ENCODE data around the gene STAG3. TPM values are rescaled to one million over a fixed set of nuclear protein-coding genes. Genes with fewer than 3 reads are reported as not detected.
"Not testable (repeated sequence)": the region's sequence is repeated elsewhere in the genome, so short reads cannot be mapped to it uniquely, and the experiment has no call there.

Gene STAG3
- total and polyA plus RNA-seq, 10 of the 15 experiments (the other 5 are each of a cell fraction or from before 2014, with no cell fraction given): 73.0 to 306 (median 120) TPM

GRCh38 chr7:100176096-100177044 lies 1.3 kb upstream of the STAG3 start (continued):
- no peak for TF ChIP-seq LARP7 (IDR thresholded peaks at IDR 0.05)
- no peak for TF ChIP-seq NKRF (conservative IDR thresholded peaks at IDR 0.05)
- TF ChIP-seq IKZF2 (IDR thresholded peaks at IDR 0.05): no peak
- no peak for TF ChIP-seq PAX8 (IDR thresholded peaks at IDR 0.05)
- TF ChIP-seq NFYA (IDR thresholded peaks at IDR 0.05; ENCODE audit: borderline replicate concordance, low read depth, low read length): no peak
- no peak for TF ChIP-seq HDAC2 (IDR thresholded peaks at IDR 0.05)
- TF ChIP-seq RUNX3 (IDR thresholded peaks at IDR 0.05; ENCODE audit: low read length): no peak
- TF ChIP-seq, protein P1, sequence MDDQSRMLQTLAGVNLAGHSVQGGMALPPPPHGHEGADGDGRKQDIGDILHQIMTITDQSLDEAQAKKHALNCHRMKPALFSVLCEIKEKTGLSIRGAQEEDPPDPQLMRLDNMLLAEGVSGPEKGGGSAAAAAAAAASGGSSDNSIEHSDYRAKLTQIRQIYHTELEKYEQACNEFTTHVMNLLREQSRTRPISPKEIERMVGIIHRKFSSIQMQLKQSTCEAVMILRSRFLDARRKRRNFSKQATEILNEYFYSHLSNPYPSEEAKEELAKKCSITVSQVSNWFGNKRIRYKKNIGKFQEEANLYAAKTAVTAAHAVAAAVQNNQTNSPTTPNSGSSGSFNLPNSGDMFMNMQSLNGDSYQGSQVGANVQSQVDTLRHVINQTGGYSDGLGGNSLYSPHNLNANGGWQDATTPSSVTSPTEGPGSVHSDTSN (IDR thresholded peaks at IDR 0.05; ENCODE audit: insufficient replicate concordance, low read depth, low read length): no peak
- TF ChIP-seq MYC (IDR thresholded peaks at IDR 0.05; ENCODE audit: insufficient read depth, insufficient read length, insufficient replicate concordance, low read length, severe bottlenecking): no peak
- TF ChIP-seq MXI1 (IDR thresholded peaks at IDR 0.05; ENCODE audit: low read depth, low read length): no peak
- TF ChIP-seq TCF3 (IDR thresholded peaks at IDR 0.05; ENCODE audit: borderline replicate concordance, insufficient read depth, low read depth, low read length): no peak

GRCh38 chr7:100180084-100180483 lies 2.4 kb downstream of the STAG3 start:
- H3K4me1 ChIP-seq (ENCODE audit: control insufficient read depth, insufficient read depth, low read length); H3K9ac ChIP-seq (ENCODE audit: control insufficient read depth, insufficient read depth, low read length); ATAC-seq; H3K4me3 ChIP-seq; DNase-seq (ENCODE audit: low read depth, low spot score); H3K27me3 ChIP-seq (replicated peaks in 1 of 2; ENCODE audit: control insufficient read depth in 2 of 2, insufficient read depth in 2 of 2, low read length in 1 of 2); BruUV-seq (replicated peaks); H3K9me3 ChIP-seq (replicated peaks; ENCODE audit: control insufficient read depth, insufficient read depth, low read length); H3K4me2 ChIP-seq (ENCODE audit: control insufficient read depth, insufficient read depth); in situ Hi-C loops (cut with MboI); FAIRE-seq; H3K79me2 ChIP-seq (ENCODE audit: control insufficient read depth, insufficient read depth, low read length); H2AFZ ChIP-seq (ENCODE audit: control insufficient read depth, low read depth, low read length); H3K36me3 ChIP-seq (ENCODE audit: control insufficient read depth in 2 of 2, insufficient read depth in 2 of 2, low read length in 1 of 2); H3K27ac ChIP-seq (ENCODE audit: control insufficient read depth, insufficient read depth); H4K20me1 ChIP-seq (ENCODE audit: control insufficient read depth, insufficient read depth); intact Hi-C loops (cut with micrococcal nuclease; ENCODE audit: unreplicated experiment): not testable (repeated sequence)
- ChIA-PET RAD21 (ENCODE audit: unreplicated experiment) (interaction anchor here (1.3 to 1.7 kb wide), 2 partner anchors 10 to 46 kb away, joined by 3 to 8 read pairs; no protein-coding TSS in a partner anchor), POLR2A (interaction anchor here (0.7 to 1.7 kb wide), 4 partner anchors 9 to 502 kb away, joined by 3 to 7 read pairs (median 4); no protein-coding TSS in a partner anchor), SMC1A (ENCODE audit: uncharacterized antibody, unreplicated experiment) (interaction anchor here (0.6 to 2.4 kb wide), 7 partner anchors 9 to 162 kb away, joined by 3 to 12 read pairs (median 3); partner anchors contain the start of genes GAL3ST4 and LAMTOR4), CTCF (interaction anchor here (0.7 to 4.3 kb wide), 4 partner anchors 9 to 47 kb away, joined by 3 to 36 read pairs (median 4); no protein-coding TSS in a partner anchor)
- 93% methylated on average over 3 of the region's 3 CpGs for WGBS (ENCODE audit: insufficient coverage, insufficient replicate concordance, low lambda C conversion rate, missing lambda C conversion rate)

- H2AFZ ChIP-seq (ENCODE audit: control insufficient read depth, low read depth, low read length); H3K36me3 ChIP-seq (ENCODE audit: control insufficient read depth in 2 of 2, insufficient read depth in 2 of 2, low read length in 1 of 2); RAD21 ChIA-PET (ENCODE audit: unreplicated experiment); ATAC-seq; DNase-seq (ENCODE audit: low read depth, low spot score); FAIRE-seq; H3K79me2 ChIP-seq (ENCODE audit: control insufficient read depth, insufficient read depth, low read length); H3K4me2 ChIP-seq (ENCODE audit: control insufficient read depth, insufficient read depth); H4K20me1 ChIP-seq (ENCODE audit: control insufficient read depth, insufficient read depth); H3K9ac ChIP-seq (ENCODE audit: control insufficient read depth, insufficient read depth, low read length); intact Hi-C loops (cut with micrococcal nuclease; ENCODE audit: unreplicated experiment); H3K4me3 ChIP-seq; H3K4me1 ChIP-seq (ENCODE audit: control insufficient read depth, insufficient read depth, low read length); POLR2A ChIA-PET; H3K27ac ChIP-seq (ENCODE audit: control insufficient read depth, insufficient read depth); H3K9me3 ChIP-seq (replicated peaks; ENCODE audit: control insufficient read depth, insufficient read depth, low read length); in situ Hi-C loops (cut with MboI); H3K27me3 ChIP-seq (replicated peaks in 1 of 2; ENCODE audit: control insufficient read depth in 2 of 2, insufficient read depth in 2 of 2, low read length in 1 of 2); BruUV-seq (replicated peaks): not testable (repeated sequence)
- ChIA-PET CTCF (interaction anchor here (0.8 to 2.2 kb wide), 5 partner anchors 7 to 52 kb away, joined by 3 to 9 read pairs (median 5); partner anchors contain the start of gene GAL3ST4), SMC1A (ENCODE audit: uncharacterized antibody, unreplicated experiment) (interaction anchor here (1.1 to 2.5 kb wide), 5 partner anchors 8 to 54 kb away, joined by 3 to 7 read pairs (median 4); no protein-coding TSS in a partner anchor)
- WGBS (ENCODE audit: insufficient coverage, insufficient replicate concordance, low lambda C conversion rate, missing lambda C conversion rate): 58% methylated on average over 6 of the region's 6 CpGs
These were observed 4.9 kb downstream of the STAG3 start for GRCh38 chr7:100182616-100183015.
